Right lung (tissue), 5 donors: ENCODE results near the gene PDHB. TPM values are rescaled to one million over a fixed set of nuclear protein-coding genes. Genes with fewer than 3 reads are reported as not detected.

ENCODE experiments used
- polyA plus RNA-seq, 5 donors: library from polyadenylated mRNA; unstranded; fragments of 120-200 nt; gene quantifications; one replicate each; pipeline versions ENCODE4 v1.2.1 to v1.2.3, GENCODE V29; 2013; ENCODE audit warnings: inconsistent platforms in 1 of 5, low replicate concordance in 1 of 5; ENCODE audit not compliant: insufficient read length in 5 of 5, insufficient read depth in 1 of 5

PDHB gene
- polyA plus RNA-seq, 5 donors: 76.4 to 96.3 (median 85.3) TPM

Other genes with a start within 250 kb of the PDHB start
- gene DNASE1L3, start 222.9 kb downstream of the PDHB start, polyA plus RNA-seq: 1 to 10 TPM; 1.3 to 2.8 (median 2.2) TPM
- gene ABHD6, start 196.0 kb downstream of the PDHB start, polyA plus RNA-seq: 1 to 10 TPM; 5.7 to 8.4 (median 7.2) TPM
- gene RPP14, start 127.6 kb downstream of the PDHB start, polyA plus RNA-seq: 10 to 100 TPM; 16.1 to 21.3 (median 19.2) TPM
- 10 to 100 TPM in 4 of 5 donors, 1 to 10 TPM in 1; 9.1 to 13.1 (median 11.5) TPM for gene HTD2, start 127.3 kb downstream of the PDHB start, polyA plus RNA-seq
- 10 to 100 TPM; 24.2 to 38.7 (median 35.7) TPM for gene PXK, start 100.9 kb downstream of the PDHB start, polyA plus RNA-seq
- 10 to 100 TPM; 15.3 to 25.3 (median 19.3) TPM for gene KCTD6, start 58.3 kb upstream of the PDHB start, polyA plus RNA-seq
- 10 to 100 TPM; 43.3 to 62.0 (median 51.1) TPM for gene ACOX2, start 103.4 kb upstream of the PDHB start, polyA plus RNA-seq
- gene FAM107A, start 143.6 kb upstream of the PDHB start, polyA plus RNA-seq: 1 to 10 TPM in 3 of 5 donors, under 1 TPM in 2; 0.77 to 1.4 (median 1.3) TPM
- gene FAM3D, start 232.9 kb upstream of the PDHB start, polyA plus RNA-seq: 1 to 10 TPM; 2.6 to 4.8 (median 3.7) TPM